Stimulated activated CD4-positive, alpha-beta T cell treated with anti-CD3 and anti-CD28 coated beads, TNF-alpha, amount 100 ng/mL, for 48 hours (primary cell): ENCODE data around the gene ZNF480.
A peak's percentile ranks its signal among the peaks of the same experiment; 100 is the strongest.
"Not testable (repeated sequence)": the region's sequence is repeated elsewhere in the genome, so short reads cannot be mapped to it uniquely, and the experiment has no call there.

Experiments
- DNase-seq, 3 donors: peaks; one replicate each; pipeline ENCODE4 v3.0.0-alpha.2; 2020; ENCODE audit warnings: low read depth in 3 of 3

ZNF480 gene

GRCh38 chr19:52336791-52337381, 39.9 kb downstream of the ZNF480 start:
- no peak for DNase-seq

GRCh38 chr19:52339022-52339421, 42.1 kb downstream of the ZNF480 start:
- not testable (repeated sequence) for DNase-seq

- DNase-seq, result peak; percentile 9 to 44 (median 21)
These were observed 46.6 kb downstream of the ZNF480 start for GRCh38 chr19:52343548-52343947.

- no peak for DNase-seq
These were observed 48.2 kb downstream of the ZNF480 start for GRCh38 chr19:52345162-52345561.

- no peak for DNase-seq
These were observed 54.5 kb downstream of the ZNF480 start for GRCh38 chr19:52351512-52351911.

- no peak for DNase-seq
These were observed 69.5 kb downstream of the ZNF480 start for GRCh38 chr19:52366414-52366824.

- peak; percentile 77 to 93 (median 88) for DNase-seq
These were observed 72.8 kb downstream of the ZNF480 start, which contains the start of gene ZNF880 for GRCh38 chr19:52369559-52370340. ZNF880 (plus strand) TSS chr19:52369923; CDS start chr19:52369966, 43 bp downstream.

- no peak for DNase-seq
These were observed 73.4 kb downstream of the ZNF480 start for GRCh38 chr19:52370341-52370710.
